Endodermal cell (in vitro differentiated cells): Measurements from ENCODE around the gene IL1RAPL2. TPM values are rescaled to one million over a fixed set of nuclear protein-coding genes. Genes with fewer than 3 reads are reported as not detected.

ENCODE experiments used
- DNase-seq: peaks from one replicate; pipeline ENCODE4 v3.0.0-alpha.2; 2017
- H3K27ac ChIP-seq: 2 replicates; pipeline ENCODE4 v1.5.1; 2013; ENCODE audit warnings: mild to moderate bottlenecking, low read depth, low read length, moderate library complexity
- H3K27me3 ChIP-seq: 2 replicates; pipeline ENCODE4 v1.6.1; 2013; ENCODE audit warnings: mild to moderate bottlenecking, low read length, moderate library complexity; ENCODE audit not compliant: insufficient read depth, control insufficient read depth, poor library complexity, severe bottlenecking
- H3K36me3 ChIP-seq: 2 replicates; pipeline ENCODE4 v1.7.0; 2013; ENCODE audit warnings: mild to moderate bottlenecking, low read length, moderate library complexity; ENCODE audit not compliant: control insufficient read depth, insufficient read depth
- H3K4me1 ChIP-seq: one replicate; pipeline ENCODE4 v1.7.0; 2013; ENCODE audit warnings: low read length; ENCODE audit not compliant: control insufficient read depth, insufficient read depth
- H3K4me3 ChIP-seq: 2 replicates; pipeline ENCODE4 v1.5.1; 2013; ENCODE audit warnings: mild to moderate bottlenecking, low read length, moderate library complexity
- H3K9ac ChIP-seq: 2 replicates; pipeline ENCODE4 v1.6.1; 2013; ENCODE audit warnings: mild to moderate bottlenecking, low read length, moderate library complexity; ENCODE audit not compliant: poor library complexity, severe bottlenecking; ENCODE audit errors: extremely low read depth
- H3K9me3 ChIP-seq: 2 replicates; pipeline ENCODE4 v1.6.1; 2013; ENCODE audit warnings: mild to moderate bottlenecking, low read length, moderate library complexity; ENCODE audit not compliant: control insufficient read depth
- H3K27ac Mint-ChIP-seq: 2 replicates; pipeline ENCODE4 v1.8.0; 2020; ENCODE audit warnings: mixed read lengths
- H3K27me3 Mint-ChIP-seq: 2 replicates; pipeline ENCODE4 v1.8.0; 2021; ENCODE audit warnings: mild to moderate bottlenecking, mixed read lengths; ENCODE audit not compliant: insufficient read depth
- H3K36me3 Mint-ChIP-seq: 2 replicates; pipeline ENCODE4 v1.8.0; 2020; ENCODE audit warnings: low read depth, mixed read lengths
- H3K4me1 Mint-ChIP-seq: 2 replicates; pipeline ENCODE4 v1.8.0; 2020; ENCODE audit warnings: mixed read lengths
- H3K4me3 Mint-ChIP-seq: 2 replicates; pipeline ENCODE4 v1.8.0; 2020; ENCODE audit warnings: mild to moderate bottlenecking, moderate library complexity, mixed read lengths
- H3K9me3 Mint-ChIP-seq: 2 replicates; pipeline ENCODE4 v1.8.0; 2020; ENCODE audit warnings: mild to moderate bottlenecking, mixed read lengths
- WGBS, 2 experiments: methylation state at CpG; one replicate each; pipeline versions ENCODE4 v1.1.5 to v1.1.7; 2013; ENCODE audit warnings: missing lambda C conversion rate in 2 of 2, mixed read lengths in 1 of 2; ENCODE audit not compliant: insufficient coverage in 1 of 2, insufficient read length in 1 of 2; 5-methylcytosine and 5-hydroxymethylcytosine counted together
- total RNA-seq, 2 donors: library from RNA; stranded (reverse); fragmentation: NEBNext Ultra II Directional in 1 of 2; extraction: Animal tissue kit (Norgen Biotek cat#: 25700) in 1 of 2; gene quantifications; 2 replicates in 1 of 2; 3 replicates in 1 of 2; pipeline ENCODE4 v1.2.1, GENCODE V29; 2021
- TF ChIP-seq, protein P1 (sequence below): fragments of 200-600 bp; sonication (generic); conservative IDR thresholded peaks from 2 replicates; pipeline ENCODE4 v1.5.0; 2021; ENCODE audit warnings: antibody characterized with exemption, mild to moderate bottlenecking

The IL1RAPL2 gene
- total RNA-seq, 2 donors from 2014 or later = 0.13 TPM; not detected in 1

DNA sequence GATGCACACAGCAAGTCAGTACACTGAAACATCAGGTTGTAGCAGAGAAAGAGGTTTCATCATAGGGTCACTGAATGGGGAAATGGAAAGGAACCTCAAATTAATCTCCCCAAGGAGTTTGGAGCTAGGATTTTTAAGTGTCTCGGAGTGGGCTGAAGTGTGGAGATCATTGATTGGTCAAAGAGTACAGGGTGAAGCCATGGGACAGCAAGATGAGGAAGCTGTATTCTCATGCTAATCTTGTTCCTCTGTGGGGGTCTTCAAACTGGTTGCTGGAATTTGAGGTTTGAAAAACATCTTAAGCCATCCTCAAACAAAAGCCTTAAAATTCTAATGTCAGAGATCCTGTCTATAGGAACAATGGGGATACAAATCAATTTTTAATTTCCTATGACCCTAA lies 733.3 kb downstream of the IL1RAPL2 start:
- Mint-ChIP-seq H3K27me3 (no peaks in the 10 kb centered on the region), H3K27ac (no peak overlapping the region), H3K9me3 (peaks cover 34% of the 10 kb centered on the region), H3K4me1 (peaks cover 10% of the 10 kb centered on the region), H3K4me3 (no peak overlapping the region), H3K36me3 (no peaks in the 10 kb centered on the region)
- no peaks in the 10 kb centered on the region for H3K9me3 ChIP-seq
- no peak overlapping the region for H3K27ac ChIP-seq
- no peaks in the 10 kb centered on the region for H3K4me1 ChIP-seq
- DNase-seq = no peak
- H3K9ac ChIP-seq = no peak overlapping the region
- no peak overlapping the region for H3K4me3 ChIP-seq
- H3K27me3 ChIP-seq = no peaks in the 10 kb centered on the region
- 50% methylated on average over 1 of the region's 1 CpG; no CpG with 5 or more reads in 1 of the 2 experiments for WGBS, 2 experiments
- H3K36me3 ChIP-seq = no peaks in the 10 kb centered on the region
- TF ChIP-seq, protein P1, sequence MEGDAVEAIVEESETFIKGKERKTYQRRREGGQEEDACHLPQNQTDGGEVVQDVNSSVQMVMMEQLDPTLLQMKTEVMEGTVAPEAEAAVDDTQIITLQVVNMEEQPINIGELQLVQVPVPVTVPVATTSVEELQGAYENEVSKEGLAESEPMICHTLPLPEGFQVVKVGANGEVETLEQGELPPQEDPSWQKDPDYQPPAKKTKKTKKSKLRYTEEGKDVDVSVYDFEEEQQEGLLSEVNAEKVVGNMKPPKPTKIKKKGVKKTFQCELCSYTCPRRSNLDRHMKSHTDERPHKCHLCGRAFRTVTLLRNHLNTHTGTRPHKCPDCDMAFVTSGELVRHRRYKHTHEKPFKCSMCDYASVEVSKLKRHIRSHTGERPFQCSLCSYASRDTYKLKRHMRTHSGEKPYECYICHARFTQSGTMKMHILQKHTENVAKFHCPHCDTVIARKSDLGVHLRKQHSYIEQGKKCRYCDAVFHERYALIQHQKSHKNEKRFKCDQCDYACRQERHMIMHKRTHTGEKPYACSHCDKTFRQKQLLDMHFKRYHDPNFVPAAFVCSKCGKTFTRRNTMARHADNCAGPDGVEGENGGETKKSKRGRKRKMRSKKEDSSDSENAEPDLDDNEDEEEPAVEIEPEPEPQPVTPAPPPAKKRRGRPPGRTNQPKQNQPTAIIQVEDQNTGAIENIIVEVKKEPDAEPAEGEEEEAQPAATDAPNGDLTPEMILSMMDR = no peak

DNA sequence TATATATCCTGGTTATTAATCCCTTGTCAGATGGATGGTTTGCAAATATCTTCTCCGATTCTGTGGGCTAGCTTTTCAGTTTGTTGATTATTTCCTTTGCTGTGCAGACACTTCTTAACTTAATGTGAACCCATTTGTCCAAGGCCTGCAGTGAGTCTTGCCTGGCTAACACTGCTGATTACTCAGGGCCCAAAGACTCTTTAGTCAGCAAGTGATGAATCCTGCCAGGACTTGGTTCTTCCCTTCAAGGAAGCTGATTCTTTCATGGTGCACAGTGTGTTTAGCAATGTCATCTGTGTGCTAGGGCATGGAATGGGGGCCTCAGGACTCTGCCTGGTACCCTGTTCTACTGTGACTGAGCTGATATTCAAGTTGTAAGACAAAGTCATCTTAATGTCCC lies 736.2 kb downstream of the IL1RAPL2 start:
- H3K4me1 ChIP-seq = no peaks in the 10 kb centered on the region
- no peaks in the 10 kb centered on the region for H3K27me3 ChIP-seq
- TF ChIP-seq, protein P1 = no peak
- no peak overlapping the region for H3K4me3 ChIP-seq
- no peak overlapping the region for H3K27ac ChIP-seq
- Mint-ChIP-seq H3K9me3 (peaks cover 40% of the 10 kb centered on the region), H3K4me1 (peaks cover 10% of the 10 kb centered on the region), H3K4me3 (no peak overlapping the region), H3K36me3 (no peaks in the 10 kb centered on the region), H3K27me3 (no peaks in the 10 kb centered on the region), H3K27ac (no peak overlapping the region)
- DNase-seq = no peak
- 77% methylated on average over 1 of the region's 1 CpG; no CpG with 5 or more reads in 1 of the 2 experiments for WGBS, 2 experiments
- no peak overlapping the region for H3K9ac ChIP-seq
- H3K36me3 ChIP-seq = no peaks in the 10 kb centered on the region
- no peaks in the 10 kb centered on the region for H3K9me3 ChIP-seq

GRCh38 chrX:105307762-105308161 lies 741.8 kb downstream of the IL1RAPL2 start:
- Mint-ChIP-seq H3K9me3 (peaks cover 32% of the 10 kb centered on the region), H3K4me1 (no peaks in the 10 kb centered on the region), H3K4me3 (no peak overlapping the region), H3K36me3 (no peaks in the 10 kb centered on the region), H3K27ac (no peak overlapping the region), H3K27me3 (no peaks in the 10 kb centered on the region)
- H3K27ac ChIP-seq = no peak overlapping the region
- H3K9me3 ChIP-seq = no peaks in the 10 kb centered on the region
- no peak overlapping the region for H3K9ac ChIP-seq
- no peaks in the 10 kb centered on the region for H3K4me1 ChIP-seq
- H3K4me3 ChIP-seq = no peak overlapping the region
- H3K27me3 ChIP-seq = no peaks in the 10 kb centered on the region
- 100% methylated on average over 1 of the region's 1 CpG for WGBS, 2 experiments
- H3K36me3 ChIP-seq = no peaks in the 10 kb centered on the region
- DNase-seq = no peak
- TF ChIP-seq, protein P1 = no peak
